Ascending aorta (tissue), 2 donors: ENCODE measurements around the gene EGFL8. TPM values are rescaled to one million over a fixed set of nuclear protein-coding genes. Genes with fewer than 3 reads are reported as not detected.
"Not testable (repeated sequence)": the region's sequence is repeated elsewhere in the genome, so short reads cannot be mapped to it uniquely, and the experiment has no call there.

ENCODE experiments used
- DNase-seq, 2 donors: peaks; one replicate each; pipeline ENCODE4 v3.0.0-alpha.2; 2019; ENCODE audit warnings: low spot score in 2 of 2
- H3K27ac ChIP-seq, 2 donors: fragments of 200-600 bp; sonication (generic); one replicate each; pipeline ENCODE4 v1.5.1; 2016 to 2017; ENCODE audit warnings: mild to moderate bottlenecking in 1 of 2
- H3K27me3 ChIP-seq: fragments of 200-600 bp; sonication (generic); one replicate; pipeline ENCODE4 v1.5.1; 2017
- H3K36me3 ChIP-seq, 2 donors: fragments of 200-600 bp; sonication (generic); one replicate each; pipeline ENCODE4 v1.5.1; 2016
- H3K4me1 ChIP-seq, 2 donors: fragments of 200-600 bp; sonication (generic); one replicate each; pipeline ENCODE4 v1.5.1; 2016 to 2017; ENCODE audit warnings: mild to moderate bottlenecking in 1 of 2
- H3K4me3 ChIP-seq, 2 donors: fragments of 200-600 bp; sonication (generic); one replicate each; pipeline ENCODE4 v1.5.1; 2016 to 2017; ENCODE audit warnings: mild to moderate bottlenecking in 1 of 2
- H3K9me3 ChIP-seq, 2 donors: fragments of 200-600 bp; sonication (generic); one replicate each; pipeline ENCODE4 v1.5.1; 2016
- intact Hi-C: fragments of 100-400 bp; cut with DNase I; formaldehyde crosslinking; loops from one replicate; pipeline ENCODE4 v1.15.1; 2023
- total RNA-seq: library from RNA; depleted of rRNA; stranded (reverse); fragments of >200 nt; gene quantifications from one replicate; pipeline ENCODE4 v1.1.0, GENCODE V29; 2016
- TF ChIP-seq, protein P1 (sequence below), 3 experiments: fragments of 200-600 bp in 2 of 3; fragments of 450-650 bp in 1 of 3; sonication (generic) in 2 of 3; IDR thresholded peaks; one replicate each; pipeline ENCODE4 v1.5.1; 2016 to 2019; ENCODE audit warnings: antibody characterized with exemption in 3 of 3, mild to moderate bottlenecking in 1 of 3, moderate library complexity in 1 of 3

EGFL8 gene
- total RNA-seq, 1 donor from 2014 or later = 9.4 TPM

DNA sequence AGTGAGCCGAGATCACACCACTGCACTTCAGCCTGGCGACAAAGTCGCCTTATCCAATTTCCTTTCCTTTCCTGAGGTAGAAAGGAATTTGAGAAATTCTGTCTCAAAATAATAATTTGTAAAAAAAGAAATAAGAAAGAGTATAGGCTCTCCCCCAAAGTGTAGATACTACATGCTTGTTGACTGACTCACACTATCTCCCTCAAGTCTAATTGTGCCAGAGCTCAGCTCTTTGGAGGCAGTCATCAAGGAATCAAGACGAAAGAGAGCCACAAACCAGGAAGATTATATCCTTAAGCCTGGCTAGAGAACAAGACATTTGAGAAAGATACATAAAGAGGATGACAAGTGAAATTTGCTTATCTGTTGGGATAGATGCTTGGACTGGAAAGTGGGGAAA is 30.6 kb upstream of the EGFL8 start:
- intact Hi-C loops = no loop called here
- no peaks in the 10 kb centered on the region for H3K27me3 ChIP-seq
- H3K36me3 ChIP-seq = no peaks in the 10 kb centered on the region
- H3K9me3 ChIP-seq = no peaks in the 10 kb centered on the region
- no peak overlapping the region for H3K4me3 ChIP-seq
- TF ChIP-seq, protein P1, sequence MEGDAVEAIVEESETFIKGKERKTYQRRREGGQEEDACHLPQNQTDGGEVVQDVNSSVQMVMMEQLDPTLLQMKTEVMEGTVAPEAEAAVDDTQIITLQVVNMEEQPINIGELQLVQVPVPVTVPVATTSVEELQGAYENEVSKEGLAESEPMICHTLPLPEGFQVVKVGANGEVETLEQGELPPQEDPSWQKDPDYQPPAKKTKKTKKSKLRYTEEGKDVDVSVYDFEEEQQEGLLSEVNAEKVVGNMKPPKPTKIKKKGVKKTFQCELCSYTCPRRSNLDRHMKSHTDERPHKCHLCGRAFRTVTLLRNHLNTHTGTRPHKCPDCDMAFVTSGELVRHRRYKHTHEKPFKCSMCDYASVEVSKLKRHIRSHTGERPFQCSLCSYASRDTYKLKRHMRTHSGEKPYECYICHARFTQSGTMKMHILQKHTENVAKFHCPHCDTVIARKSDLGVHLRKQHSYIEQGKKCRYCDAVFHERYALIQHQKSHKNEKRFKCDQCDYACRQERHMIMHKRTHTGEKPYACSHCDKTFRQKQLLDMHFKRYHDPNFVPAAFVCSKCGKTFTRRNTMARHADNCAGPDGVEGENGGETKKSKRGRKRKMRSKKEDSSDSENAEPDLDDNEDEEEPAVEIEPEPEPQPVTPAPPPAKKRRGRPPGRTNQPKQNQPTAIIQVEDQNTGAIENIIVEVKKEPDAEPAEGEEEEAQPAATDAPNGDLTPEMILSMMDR (IDR thresholded peaks at IDR 0.05) = no peak
- peaks cover 7 to 8% of the 10 kb centered on the region in 2 donors for H3K4me1 ChIP-seq
- no peak for DNase-seq
- no peak overlapping the region for H3K27ac ChIP-seq

DNA sequence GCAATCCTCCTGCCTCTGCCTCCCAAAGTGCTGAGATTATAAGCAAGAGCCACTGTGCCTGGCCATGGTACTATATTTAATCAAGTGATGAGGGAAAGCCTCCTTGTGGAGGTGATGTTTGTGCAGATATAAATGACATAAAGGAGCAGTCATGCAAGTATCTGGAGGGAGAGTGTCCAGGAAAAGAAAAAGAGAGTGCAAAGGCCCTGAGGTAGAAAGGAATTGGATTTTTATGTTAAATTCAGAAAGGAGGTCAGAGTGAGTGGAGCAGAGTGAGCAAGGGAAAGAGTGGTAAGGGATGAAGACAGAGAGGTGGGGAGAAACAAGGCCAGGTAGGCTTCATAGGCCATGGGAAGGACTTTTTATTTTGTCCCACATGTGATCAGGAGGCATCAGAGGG is 26.9 kb upstream of the EGFL8 start:
- no peaks in the 10 kb centered on the region for H3K27me3 ChIP-seq
- intact Hi-C loops = no loop called here

DNA sequence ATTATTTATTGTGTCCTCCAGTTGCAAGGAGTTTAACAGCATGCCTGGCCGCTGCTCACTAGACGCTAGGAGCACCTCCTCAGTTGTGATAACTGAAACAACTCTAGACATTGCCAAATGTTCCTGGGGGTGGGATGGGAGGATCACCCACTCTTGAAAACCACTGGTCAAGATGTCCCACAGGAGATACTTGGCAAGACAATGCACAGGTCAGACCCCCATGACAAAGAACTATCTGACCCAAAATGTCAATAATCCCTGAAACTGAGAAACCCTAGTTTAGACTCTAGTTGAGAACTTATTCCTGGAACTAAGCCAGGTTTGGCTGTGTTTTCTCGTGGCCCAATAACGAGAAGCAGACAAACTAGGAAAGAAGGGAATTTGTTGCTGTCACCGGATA is 24.8 kb upstream of the EGFL8 start:
- intact Hi-C loops = no loop called here

More for the DNA sequence above, 26.9 kb upstream of the EGFL8 start:
- TF ChIP-seq, protein P1 (IDR thresholded peaks at IDR 0.05) = no peak
- DNase-seq = no peak
- no peaks in the 10 kb centered on the region for H3K9me3 ChIP-seq
- H3K36me3 ChIP-seq = no peaks in the 10 kb centered on the region
- H3K27ac ChIP-seq = no peak overlapping the region
- no peak overlapping the region for H3K4me3 ChIP-seq
- no peaks in the 10 kb centered on the region for H3K4me1 ChIP-seq

DNA sequence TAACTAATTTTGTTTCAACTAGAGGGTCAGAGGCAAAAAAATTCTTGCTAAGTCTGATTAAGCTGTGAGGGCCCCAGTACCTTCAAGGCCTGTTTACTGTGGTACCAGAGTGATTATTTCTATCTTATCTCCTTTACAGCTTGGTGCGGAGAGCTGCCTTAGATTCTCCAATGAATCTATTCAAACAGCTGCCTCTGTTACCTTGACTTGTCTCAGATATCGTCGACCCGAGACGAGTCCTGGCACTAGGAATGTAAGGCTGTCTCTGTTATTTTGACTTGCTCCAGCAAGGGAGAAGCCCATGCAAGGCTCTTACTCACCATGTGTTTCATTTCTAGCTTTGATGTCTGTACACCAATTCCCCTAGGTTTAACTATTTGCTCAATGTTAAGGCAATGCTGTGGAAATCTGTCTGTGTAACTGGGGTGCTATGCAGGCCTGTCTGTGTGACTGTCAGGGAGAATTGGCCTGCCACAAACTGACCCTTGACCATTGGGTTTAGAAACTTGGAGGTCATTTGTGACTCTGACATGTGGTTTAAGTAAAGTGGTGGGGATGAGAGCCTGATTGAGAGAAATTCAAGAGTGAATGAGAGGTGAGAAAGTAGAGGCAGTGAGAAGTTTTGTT is 23.9 kb upstream of the EGFL8 start:
- no peaks in the 10 kb centered on the region for H3K36me3 ChIP-seq
- H3K9me3 ChIP-seq = no peaks in the 10 kb centered on the region
- no peaks in the 10 kb centered on the region for H3K4me1 ChIP-seq
- intact Hi-C loops = no loop called here
- H3K27me3 ChIP-seq = no peaks in the 10 kb centered on the region
- DNase-seq = no peak
- no peak overlapping the region for H3K4me3 ChIP-seq
- no peak overlapping the region for H3K27ac ChIP-seq
- TF ChIP-seq, protein P1 (IDR thresholded peaks at IDR 0.05) = no peak

More for the DNA sequence above, 24.8 kb upstream of the EGFL8 start:
- no peaks in the 10 kb centered on the region for H3K36me3 ChIP-seq
- no peaks in the 10 kb centered on the region for H3K4me1 ChIP-seq
- DNase-seq = no peak
- H3K9me3 ChIP-seq = no peaks in the 10 kb centered on the region
- TF ChIP-seq, protein P1 (IDR thresholded peaks at IDR 0.05) = no peak
- H3K4me3 ChIP-seq = no peak overlapping the region
- H3K27me3 ChIP-seq = no peaks in the 10 kb centered on the region
- no peak overlapping the region for H3K27ac ChIP-seq

DNA sequence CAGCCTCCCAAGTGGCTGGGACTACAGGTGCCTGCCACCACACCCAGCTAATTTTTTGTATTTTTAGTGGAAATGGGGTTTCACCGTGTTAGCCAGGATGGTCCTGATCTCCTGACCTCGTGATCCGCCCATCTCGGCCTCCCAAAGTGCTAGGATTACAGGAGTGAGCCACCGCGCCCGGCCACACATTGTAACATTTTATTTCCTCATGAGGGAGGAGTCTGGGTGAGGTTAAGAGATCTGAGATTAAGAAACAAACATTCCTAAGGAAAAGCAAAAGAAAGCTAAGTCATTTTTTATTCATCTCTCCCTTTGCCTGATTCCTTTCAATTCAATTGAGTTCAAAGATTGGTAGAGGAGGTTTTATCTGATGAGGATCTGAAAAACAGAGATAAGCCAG is 20.2 kb upstream of the EGFL8 start:
- H3K4me1 ChIP-seq, H3K9me3 ChIP-seq, DNase-seq, H3K4me3 ChIP-seq, H3K27me3 ChIP-seq, H3K27ac ChIP-seq, H3K36me3 ChIP-seq, intact Hi-C loops: not testable (repeated sequence)

DNA sequence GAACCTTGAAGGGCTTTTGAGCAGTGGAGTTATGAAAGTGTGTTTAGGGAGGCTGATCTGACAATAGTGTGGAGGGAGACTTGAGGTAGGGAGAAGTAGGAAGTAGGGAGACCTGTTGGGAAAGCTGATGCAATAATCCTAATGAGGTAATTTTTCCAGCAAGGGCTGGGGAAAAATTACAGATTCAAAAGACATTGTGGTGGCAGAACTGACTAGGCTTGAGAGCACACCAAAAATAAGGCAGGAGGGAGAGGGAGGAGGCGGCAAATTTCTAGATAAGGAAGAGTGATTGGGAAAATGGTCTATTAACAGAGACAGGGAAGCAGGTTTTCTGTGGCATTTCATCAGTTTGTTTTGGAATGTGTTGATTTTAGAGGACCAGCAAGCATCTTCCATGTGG is 18.1 kb upstream of the EGFL8 start:
- TF ChIP-seq, protein P1 (IDR thresholded peaks at IDR 0.05) = no peak
- Histone ChIP-seq H3K4me1 (peaks cover 8% of the 10 kb centered on the region in 2 donors), H3K4me3 (no peak overlapping the region), H3K36me3 (peaks cover 10 to 13% of the 10 kb centered on the region in 2 donors), H3K9me3 (no peaks in the 10 kb centered on the region), H3K27me3 (no peaks in the 10 kb centered on the region), H3K27ac (no peak overlapping the region)
- DNase-seq = no peak
- intact Hi-C loops = no loop called here
